ENCODE data around the gene GPAT2. TPM values are rescaled to one million over a fixed set of nuclear protein-coding genes. Genes with fewer than 3 reads are reported as not detected.
"Not testable (repeated sequence)": the region's sequence is repeated elsewhere in the genome, so short reads cannot be mapped to it uniquely, and the experiment has no call there.

Gene GPAT2
- polyA plus RNA-seq, 3 donors = 0.44 to 1.6 (median 0.94) TPM

DNA sequence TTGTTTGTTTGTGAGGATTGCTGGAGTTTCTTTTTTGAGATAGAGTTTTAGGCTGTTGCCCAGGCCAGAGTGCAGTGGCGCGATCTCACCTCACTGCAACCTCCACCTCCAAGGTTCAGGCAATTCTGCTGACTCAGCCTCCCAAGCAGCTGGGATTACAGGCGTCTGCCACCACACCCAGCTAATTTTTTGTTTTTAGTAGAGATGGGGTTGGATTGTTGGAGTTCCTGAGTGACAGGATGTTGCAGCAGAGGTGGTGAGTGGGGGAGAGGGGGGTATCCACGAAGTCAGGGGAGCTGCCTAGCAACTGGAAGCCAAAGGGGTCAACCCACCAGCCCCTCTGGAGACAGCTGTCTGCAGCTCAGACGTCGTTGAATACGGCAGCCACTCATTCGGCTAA, 35.2 kb upstream of the GPAT2 start:
- H3K4me2 ChIP-seq (replicated peaks; ENCODE audit: extremely low read depth, low read length, poor library complexity, severe bottlenecking); H3K36me3 ChIP-seq (replicated peaks in 1 of 2; ENCODE audit: control insufficient read depth in 1 of 2, insufficient read depth in 2 of 2, low read length in 2 of 2); H3K79me2 ChIP-seq (ENCODE audit: insufficient read depth, low read length); H3K4me1 ChIP-seq (ENCODE audit: control insufficient read depth in 1 of 2, insufficient read depth in 2 of 2, low read length in 2 of 2); H4K20me1 ChIP-seq (ENCODE audit: insufficient read depth, low read length); H3K9me3 ChIP-seq (replicated peaks in 1 of 2; ENCODE audit: control insufficient read depth in 1 of 2, insufficient read depth in 1 of 2, low read length in 2 of 2); H3K27ac ChIP-seq (ENCODE audit: low read depth in 1 of 2, low read length in 2 of 2); DNase-seq; H2AFZ ChIP-seq (ENCODE audit: insufficient read depth, low read depth, low read length, poor library complexity, severe bottlenecking); H3K27ac Mint-ChIP-seq; H3K4me3 Mint-ChIP-seq; H3K27me3 ChIP-seq (ENCODE audit: control insufficient read depth in 2 of 2, insufficient read depth in 2 of 2, low read length in 2 of 2); intact Hi-C loops (cut with micrococcal nuclease); H3K9ac ChIP-seq (ENCODE audit: insufficient read depth, low read length, poor library complexity, severe bottlenecking); H3K4me1 Mint-ChIP-seq; H3K4me3 ChIP-seq (replicated peaks in 1 of 3; ENCODE audit: low read depth in 2 of 3, low read length in 3 of 3); H3K9me3 Mint-ChIP-seq; H3K36me3 Mint-ChIP-seq; H3K27me3 Mint-ChIP-seq (ENCODE audit: low read depth in 3 of 3): not testable (repeated sequence)
- 74% methylated on average over 5 of the region's 8 CpGs for WGBS (ENCODE audit: insufficient coverage)

DNA sequence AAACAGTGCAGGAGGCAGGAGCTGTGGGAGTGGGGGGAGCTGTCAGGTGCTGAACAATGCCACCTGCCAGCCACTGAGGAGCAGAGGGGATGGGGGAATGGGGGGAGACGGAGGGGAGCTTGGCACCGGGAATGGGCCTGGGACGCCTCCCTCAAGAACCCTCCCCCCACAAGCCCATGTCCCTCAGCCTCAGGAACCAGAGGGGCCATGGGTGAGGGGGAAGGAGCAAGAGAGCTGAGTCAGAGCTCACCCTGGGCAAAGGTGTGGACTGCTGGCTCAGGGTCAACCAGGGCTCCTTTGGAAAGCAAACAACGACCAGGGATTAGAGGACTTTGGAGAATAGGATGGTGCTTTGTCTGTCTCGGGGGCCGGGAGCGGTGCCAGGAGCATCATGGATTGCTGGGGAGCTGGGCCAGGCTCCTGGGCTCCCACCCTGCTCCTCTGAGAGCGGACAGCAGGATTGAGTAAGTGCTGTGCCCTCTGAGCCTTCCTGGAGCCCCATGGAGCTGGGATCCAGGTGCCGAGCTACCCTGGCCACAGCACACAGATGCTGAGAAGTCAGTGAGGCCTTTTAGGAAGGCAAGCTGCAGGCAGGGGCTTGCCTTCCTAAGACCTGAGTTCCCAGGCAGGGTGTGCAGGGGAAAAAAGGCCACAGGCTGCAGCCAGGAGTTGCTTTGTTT, 33.3 kb upstream of the GPAT2 start:
- H3K9me3 ChIP-seq (replicated peaks in 1 of 2; ENCODE audit: control insufficient read depth in 1 of 2, insufficient read depth in 1 of 2, low read length in 2 of 2); H3K4me1 Mint-ChIP-seq; H3K9ac ChIP-seq (ENCODE audit: insufficient read depth, low read length, poor library complexity, severe bottlenecking); H3K4me1 ChIP-seq (ENCODE audit: control insufficient read depth in 1 of 2, insufficient read depth in 2 of 2, low read length in 2 of 2); H3K9me3 Mint-ChIP-seq; H4K20me1 ChIP-seq (ENCODE audit: insufficient read depth, low read length); H3K4me2 ChIP-seq (replicated peaks; ENCODE audit: extremely low read depth, low read length, poor library complexity, severe bottlenecking); H3K4me3 ChIP-seq (replicated peaks in 1 of 3; ENCODE audit: low read depth in 2 of 3, low read length in 3 of 3); H3K27ac ChIP-seq (ENCODE audit: low read depth in 1 of 2, low read length in 2 of 2); H3K27me3 ChIP-seq (ENCODE audit: control insufficient read depth in 2 of 2, insufficient read depth in 2 of 2, low read length in 2 of 2); H3K4me3 Mint-ChIP-seq; H3K36me3 Mint-ChIP-seq; intact Hi-C loops (cut with micrococcal nuclease); H3K27me3 Mint-ChIP-seq (ENCODE audit: low read depth in 3 of 3); H3K79me2 ChIP-seq (ENCODE audit: insufficient read depth, low read length); H3K36me3 ChIP-seq (replicated peaks in 1 of 2; ENCODE audit: control insufficient read depth in 1 of 2, insufficient read depth in 2 of 2, low read length in 2 of 2); H2AFZ ChIP-seq (ENCODE audit: insufficient read depth, low read depth, low read length, poor library complexity, severe bottlenecking); DNase-seq; H3K27ac Mint-ChIP-seq: not testable (repeated sequence)
- 100% methylated on average over 1 of the region's 9 CpGs for WGBS (ENCODE audit: insufficient coverage)

DNA sequence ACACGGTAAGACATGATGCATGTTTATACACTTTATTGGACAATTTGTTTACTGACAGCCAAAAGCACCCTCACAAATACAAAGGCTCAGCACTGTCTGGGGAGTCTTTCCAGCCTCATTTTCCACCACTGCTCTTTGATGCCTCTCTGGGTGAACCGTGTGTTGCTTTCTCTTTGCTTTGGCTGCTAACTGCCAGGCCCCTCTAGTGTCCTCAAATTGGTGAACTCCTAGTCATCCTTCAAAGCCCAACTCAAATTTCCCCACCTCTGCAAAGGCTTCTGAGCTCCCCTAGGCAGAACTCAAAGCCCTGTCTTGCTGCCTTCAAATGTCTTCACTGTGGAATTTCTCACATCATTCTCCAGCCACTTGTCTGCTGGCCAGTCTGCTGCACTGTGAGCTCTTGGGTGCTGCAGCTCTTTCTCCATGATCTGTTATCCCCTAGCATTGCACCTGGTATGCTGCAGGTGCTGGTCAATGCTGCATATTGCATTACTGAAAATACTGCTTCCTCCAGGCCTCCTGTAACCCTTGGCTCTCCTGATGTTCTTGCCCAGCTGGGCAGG, 32.5 kb upstream of the GPAT2 start:
- H3K4me3 Mint-ChIP-seq; H3K27me3 Mint-ChIP-seq (ENCODE audit: low read depth in 3 of 3); intact Hi-C loops (cut with micrococcal nuclease): not testable (repeated sequence)

DNA sequence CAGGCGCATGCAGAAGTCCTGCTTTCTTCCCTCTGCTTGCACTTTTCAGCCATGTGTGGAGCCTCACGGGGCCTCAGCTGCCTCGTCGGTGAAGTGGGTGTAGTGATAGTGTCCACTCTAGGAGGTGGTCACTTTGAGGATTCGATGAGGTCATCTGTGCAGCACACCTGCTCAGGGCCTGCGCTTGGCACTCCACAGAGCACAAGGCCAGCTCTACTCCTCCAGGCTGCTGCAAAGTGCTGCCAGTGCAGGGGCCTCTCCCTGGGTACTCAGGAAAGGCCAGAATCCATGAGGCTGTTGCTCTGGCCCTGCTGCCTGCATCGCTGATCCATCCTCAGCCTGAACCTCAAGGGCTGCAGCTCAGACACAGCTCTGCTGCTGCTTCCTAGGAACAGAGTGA, 31.8 kb upstream of the GPAT2 start:
- H2AFZ ChIP-seq (ENCODE audit: insufficient read depth, low read depth, low read length, poor library complexity, severe bottlenecking); H3K27me3 ChIP-seq (ENCODE audit: control insufficient read depth in 2 of 2, insufficient read depth in 2 of 2, low read length in 2 of 2); H3K9me3 ChIP-seq (replicated peaks in 1 of 2; ENCODE audit: control insufficient read depth in 1 of 2, insufficient read depth in 1 of 2, low read length in 2 of 2); H3K27me3 Mint-ChIP-seq (ENCODE audit: low read depth in 3 of 3); H3K4me1 ChIP-seq (ENCODE audit: control insufficient read depth in 1 of 2, insufficient read depth in 2 of 2, low read length in 2 of 2); H3K4me1 Mint-ChIP-seq; H3K4me2 ChIP-seq (replicated peaks; ENCODE audit: extremely low read depth, low read length, poor library complexity, severe bottlenecking); H3K9me3 Mint-ChIP-seq; H3K27ac Mint-ChIP-seq; H3K4me3 ChIP-seq (replicated peaks in 1 of 3; ENCODE audit: low read depth in 2 of 3, low read length in 3 of 3); H3K36me3 ChIP-seq (replicated peaks in 1 of 2; ENCODE audit: control insufficient read depth in 1 of 2, insufficient read depth in 2 of 2, low read length in 2 of 2); H3K27ac ChIP-seq (ENCODE audit: low read depth in 1 of 2, low read length in 2 of 2); H3K36me3 Mint-ChIP-seq; DNase-seq; H3K4me3 Mint-ChIP-seq; H3K79me2 ChIP-seq (ENCODE audit: insufficient read depth, low read length); H3K9ac ChIP-seq (ENCODE audit: insufficient read depth, low read length, poor library complexity, severe bottlenecking); H4K20me1 ChIP-seq (ENCODE audit: insufficient read depth, low read length); intact Hi-C loops (cut with micrococcal nuclease): not testable (repeated sequence)
- 100% methylated on average over 1 of the region's 7 CpGs for WGBS (ENCODE audit: insufficient coverage)

More for the DNA sequence above, 32.5 kb upstream of the GPAT2 start:
- not testable (repeated sequence) for H4K20me1 ChIP-seq (ENCODE audit: insufficient read depth, low read length); H3K4me1 Mint-ChIP-seq; H3K4me1 ChIP-seq (ENCODE audit: control insufficient read depth in 1 of 2, insufficient read depth in 2 of 2, low read length in 2 of 2); H3K9me3 Mint-ChIP-seq; H2AFZ ChIP-seq (ENCODE audit: insufficient read depth, low read depth, low read length, poor library complexity, severe bottlenecking); H3K27me3 ChIP-seq (ENCODE audit: control insufficient read depth in 2 of 2, insufficient read depth in 2 of 2, low read length in 2 of 2); H3K4me3 ChIP-seq (replicated peaks in 1 of 3; ENCODE audit: low read depth in 2 of 3, low read length in 3 of 3); H3K36me3 ChIP-seq (replicated peaks in 1 of 2; ENCODE audit: control insufficient read depth in 1 of 2, insufficient read depth in 2 of 2, low read length in 2 of 2); H3K36me3 Mint-ChIP-seq; DNase-seq; H3K4me2 ChIP-seq (replicated peaks; ENCODE audit: extremely low read depth, low read length, poor library complexity, severe bottlenecking); H3K9ac ChIP-seq (ENCODE audit: insufficient read depth, low read length, poor library complexity, severe bottlenecking); H3K79me2 ChIP-seq (ENCODE audit: insufficient read depth, low read length); H3K27ac ChIP-seq (ENCODE audit: low read depth in 1 of 2, low read length in 2 of 2); H3K9me3 ChIP-seq (replicated peaks in 1 of 2; ENCODE audit: control insufficient read depth in 1 of 2, insufficient read depth in 1 of 2, low read length in 2 of 2)
- H3K27ac Mint-ChIP-seq = peak overlapping the region in 1 of 7 donors; percentile 1
- 100% methylated on average over 1 of the region's 2 CpGs for WGBS (ENCODE audit: insufficient coverage)
